Measurements from ENCODE around the gene CD52. TPM values are rescaled to one million over a fixed set of nuclear protein-coding genes. Genes with fewer than 3 reads are reported as not detected.
A peak's percentile ranks its signal among the peaks of the same experiment; 100 is the strongest.

The CD52 gene
- total RNA-seq, 4 donors from 2014 or later = 1.9 to 22.1 (median 9.4) TPM

- 56 to 87% methylated on average over 6 of the region's 10 CpGs for WGBS, 2 donors
- Histone ChIP-seq H3K27me3 (no peaks in the 10 kb centered on the region), H3K27ac (no peak overlapping the region), H3K4me3 (no peak overlapping the region), H3K4me1 (peaks cover 6 to 24% (median 7%) of the 10 kb centered on the region in 3 donors), H3K36me3 (peaks cover 0 to 61% (median 8%) of the 10 kb centered on the region in 3 donors), H3K9me3 (no peaks in the 10 kb centered on the region)
- TF ChIP-seq POLR2A (IDR thresholded peaks at IDR 0.05) = no peak
- TF ChIP-seq CTCF (IDR thresholded peaks at IDR 0.05) = no peak
- DNase-seq = no peak
- intact Hi-C loops (cut with DNase I) = no loop called here
These were observed 28.7 kb downstream of the CD52 start for GRCh38 chr1:26346274-26347033.

- no peak overlapping the region for H3K4me3 ChIP-seq
- WGBS, 2 donors = 71% methylated on average over 7 of the region's 7 CpGs
- H3K4me1 ChIP-seq = peaks cover 8 to 53% (median 9%) of the 10 kb centered on the region in 3 donors
- no peak for TF ChIP-seq CTCF (IDR thresholded peaks at IDR 0.05)
- no peak for TF ChIP-seq POLR2A (IDR thresholded peaks at IDR 0.05)
- peaks cover 0 to 32% (median 8%) of the 10 kb centered on the region in 3 donors for H3K36me3 ChIP-seq
- DNase-seq = no peak
- H3K27ac ChIP-seq = peak overlapping the region in 3 of 4 donors; percentile 90 to 95 (median 95)
- H3K27me3 ChIP-seq = peaks cover 0 to 7% (median 0%) of the 10 kb centered on the region in 4 donors
- intact Hi-C loops (cut with DNase I) = no loop called here
- H3K9me3 ChIP-seq = no peaks in the 10 kb centered on the region
These were observed 31.6 kb downstream of the CD52 start for GRCh38 chr1:26349188-26349876.

GRCh38 chr1:26349877-26350244, 32.1 kb downstream of the CD52 start:
- WGBS, 2 donors = 77 to 86% methylated on average over 4 to 5 of the region's 5 CpGs
- peak overlapping the region; percentile 21 to 95 (median 92) for H3K27ac ChIP-seq
- peak overlapping the region in 2 of 4 donors; percentile 7 to 54 for H3K4me3 ChIP-seq
- H3K27me3 ChIP-seq = peaks cover 0 to 10% (median 0%) of the 10 kb centered on the region in 4 donors
- no peaks in the 10 kb centered on the region for H3K9me3 ChIP-seq
- intact Hi-C loops (cut with DNase I) = no loop called here
- DNase-seq = no peak
- no peak for TF ChIP-seq CTCF (IDR thresholded peaks at IDR 0.05)
- TF ChIP-seq POLR2A (IDR thresholded peaks at IDR 0.05) = no peak
- peaks cover 13 to 58% (median 14%) of the 10 kb centered on the region in 3 donors for H3K4me1 ChIP-seq
- peaks cover 0 to 27% (median 8%) of the 10 kb centered on the region in 3 donors for H3K36me3 ChIP-seq

GRCh38 chr1:26350343-26350700, 32.6 kb downstream of the CD52 start:
- Histone ChIP-seq H3K9me3 (no peaks in the 10 kb centered on the region), H3K4me3 (peak overlapping the region in 2 of 4 donors; percentile 54 to 59), H3K27me3 (peaks cover 0 to 10% (median 0%) of the 10 kb centered on the region in 4 donors), H3K4me1 (peaks cover 14 to 63% (median 19%) of the 10 kb centered on the region in 3 donors), H3K36me3 (peaks cover 0 to 22% (median 8%) of the 10 kb centered on the region in 3 donors), H3K27ac (peak overlapping the region; percentile 85 to 95 (median 92))
- no peak for DNase-seq
- intact Hi-C loops (cut with DNase I) = no loop called here
- WGBS, 2 donors = 61 to 94% methylated on average over 2 of the region's 2 CpGs
- TF ChIP-seq CTCF (IDR thresholded peaks at IDR 0.05) (no peak), POLR2A (IDR thresholded peaks at IDR 0.05) (no peak)
